HCT116 (cell line): Measurements from ENCODE around the gene ALCAM.

Experiments
- CBX3 ChIP-seq: IDR thresholded peaks from 2 replicates; pipeline ENCODE4 v1.6.1; 2012; ENCODE audit warnings: low read depth
- EZH2phosphoT487 ChIP-seq: fragments of 200-600 bp; IDR thresholded peaks from 2 replicates; pipeline ENCODE4 v1.6.1; 2018; ENCODE audit warnings: antibody characterized with exemption, borderline replicate concordance
- JUND ChIP-seq: IDR thresholded peaks from 2 replicates; pipeline ENCODE4 v1.6.1; 2012
- POLR2A ChIP-seq: IDR thresholded peaks from 2 replicates; pipeline ENCODE4 v1.7.0; 2011; ENCODE audit warnings: borderline replicate concordance; ENCODE audit not compliant: insufficient read depth, insufficient read length; ENCODE audit errors: extremely low read depth
- POLR2AphosphoS5 ChIP-seq: IDR thresholded peaks from 2 replicates; pipeline ENCODE4 v1.6.1; 2011; ENCODE audit warnings: mild to moderate bottlenecking, low read depth, low read length, moderate library complexity
- SP1 ChIP-seq: IDR thresholded peaks from 2 replicates; pipeline ENCODE4 v1.6.1; 2012; ENCODE audit warnings: low read depth
- TCF7L2 ChIP-seq: IDR thresholded peaks from 2 replicates; pipeline ENCODE4 v1.7.0; 2011; ENCODE audit warnings: borderline replicate concordance, inconsistent platforms; ENCODE audit not compliant: insufficient read depth, insufficient read length; ENCODE audit errors: extremely low read depth
- YY1 ChIP-seq: IDR thresholded peaks from 2 replicates; pipeline ENCODE4 v1.6.1; 2011; ENCODE audit warnings: low read length, low read depth, moderate library complexity, mild to moderate bottlenecking; ENCODE audit not compliant: insufficient replicate concordance; ENCODE audit errors: extremely low read depth
- ZBTB33 ChIP-seq: IDR thresholded peaks from 2 replicates; pipeline ENCODE4 v1.6.1; 2011; ENCODE audit warnings: mild to moderate bottlenecking, low read length, moderate library complexity; ENCODE audit not compliant: insufficient replicate concordance; ENCODE audit errors: extremely low read depth
- TF ChIP-seq, protein P1 (sequence below), 3 experiments: fragments of 200-600 bp in 1 of 3; sonication (generic) in 1 of 3; IDR thresholded peaks in 2 of 3; conservative IDR thresholded peaks in 1 of 3; 2 replicates each; pipeline ENCODE4 v1.5.1; 2012 to 2017; ENCODE audit warnings: low read depth in 2 of 3, low read length in 2 of 3, antibody characterized with exemption in 1 of 3, borderline replicate concordance in 1 of 3, control low read depth in 1 of 3, mild to moderate bottlenecking in 1 of 3, mixed read lengths in 1 of 3, mixed run types in 1 of 3, moderate library complexity in 1 of 3; ENCODE audit not compliant: insufficient read depth in 1 of 3
- TF ChIP-seq, protein P2 (sequence below): IDR thresholded peaks from 2 replicates; pipeline ENCODE4 v1.6.1; 2012; ENCODE audit warnings: low read depth

- TF ChIP-seq, protein P1, sequence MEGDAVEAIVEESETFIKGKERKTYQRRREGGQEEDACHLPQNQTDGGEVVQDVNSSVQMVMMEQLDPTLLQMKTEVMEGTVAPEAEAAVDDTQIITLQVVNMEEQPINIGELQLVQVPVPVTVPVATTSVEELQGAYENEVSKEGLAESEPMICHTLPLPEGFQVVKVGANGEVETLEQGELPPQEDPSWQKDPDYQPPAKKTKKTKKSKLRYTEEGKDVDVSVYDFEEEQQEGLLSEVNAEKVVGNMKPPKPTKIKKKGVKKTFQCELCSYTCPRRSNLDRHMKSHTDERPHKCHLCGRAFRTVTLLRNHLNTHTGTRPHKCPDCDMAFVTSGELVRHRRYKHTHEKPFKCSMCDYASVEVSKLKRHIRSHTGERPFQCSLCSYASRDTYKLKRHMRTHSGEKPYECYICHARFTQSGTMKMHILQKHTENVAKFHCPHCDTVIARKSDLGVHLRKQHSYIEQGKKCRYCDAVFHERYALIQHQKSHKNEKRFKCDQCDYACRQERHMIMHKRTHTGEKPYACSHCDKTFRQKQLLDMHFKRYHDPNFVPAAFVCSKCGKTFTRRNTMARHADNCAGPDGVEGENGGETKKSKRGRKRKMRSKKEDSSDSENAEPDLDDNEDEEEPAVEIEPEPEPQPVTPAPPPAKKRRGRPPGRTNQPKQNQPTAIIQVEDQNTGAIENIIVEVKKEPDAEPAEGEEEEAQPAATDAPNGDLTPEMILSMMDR (IDR thresholded peaks at IDR 0.05 in 2 of 3, conservative IDR thresholded peaks at IDR 0.05 in 1 of 3; ENCODE audit: borderline replicate concordance in 1 of 3, insufficient read depth in 1 of 3, low read depth in 2 of 3, low read length in 2 of 3): no peak
- TF ChIP-seq POLR2AphosphoS5 (no peak), YY1 (no peak), ZBTB33 (no peak), SP1 (no peak), EZH2phosphoT487 (no peak), JUND (no peak), CBX3 (no peak), TCF7L2 (no peak), POLR2A (no peak)
- TF ChIP-seq, protein P2, sequence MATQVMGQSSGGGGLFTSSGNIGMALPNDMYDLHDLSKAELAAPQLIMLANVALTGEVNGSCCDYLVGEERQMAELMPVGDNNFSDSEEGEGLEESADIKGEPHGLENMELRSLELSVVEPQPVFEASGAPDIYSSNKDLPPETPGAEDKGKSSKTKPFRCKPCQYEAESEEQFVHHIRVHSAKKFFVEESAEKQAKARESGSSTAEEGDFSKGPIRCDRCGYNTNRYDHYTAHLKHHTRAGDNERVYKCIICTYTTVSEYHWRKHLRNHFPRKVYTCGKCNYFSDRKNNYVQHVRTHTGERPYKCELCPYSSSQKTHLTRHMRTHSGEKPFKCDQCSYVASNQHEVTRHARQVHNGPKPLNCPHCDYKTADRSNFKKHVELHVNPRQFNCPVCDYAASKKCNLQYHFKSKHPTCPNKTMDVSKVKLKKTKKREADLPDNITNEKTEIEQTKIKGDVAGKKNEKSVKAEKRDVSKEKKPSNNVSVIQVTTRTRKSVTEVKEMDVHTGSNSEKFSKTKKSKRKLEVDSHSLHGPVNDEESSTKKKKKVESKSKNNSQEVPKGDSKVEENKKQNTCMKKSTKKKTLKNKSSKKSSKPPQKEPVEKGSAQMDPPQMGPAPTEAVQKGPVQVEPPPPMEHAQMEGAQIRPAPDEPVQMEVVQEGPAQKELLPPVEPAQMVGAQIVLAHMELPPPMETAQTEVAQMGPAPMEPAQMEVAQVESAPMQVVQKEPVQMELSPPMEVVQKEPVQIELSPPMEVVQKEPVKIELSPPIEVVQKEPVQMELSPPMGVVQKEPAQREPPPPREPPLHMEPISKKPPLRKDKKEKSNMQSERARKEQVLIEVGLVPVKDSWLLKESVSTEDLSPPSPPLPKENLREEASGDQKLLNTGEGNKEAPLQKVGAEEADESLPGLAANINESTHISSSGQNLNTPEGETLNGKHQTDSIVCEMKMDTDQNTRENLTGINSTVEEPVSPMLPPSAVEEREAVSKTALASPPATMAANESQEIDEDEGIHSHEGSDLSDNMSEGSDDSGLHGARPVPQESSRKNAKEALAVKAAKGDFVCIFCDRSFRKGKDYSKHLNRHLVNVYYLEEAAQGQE: no peak
Observed at GRCh38 chr3:105539897-105540296, 173.2 kb downstream of the ALCAM start.
